H1 (cell line): ENCODE data around the gene WWC2. TPM values are rescaled to one million over a fixed set of nuclear protein-coding genes. Genes with fewer than 3 reads are reported as not detected.

Experiments used
- CTCF ChIA-PET: fragments of 300-600 bp; sonication (Branson Sonifier 250); formaldehyde crosslinking; loops from one replicate; lab custom pipeline; 2021; ENCODE audit not compliant: partially characterized antibody; lab: Charles Lee
- POLR2A ChIA-PET: fragments of 300-600 bp; sonication (Branson Sonifier 250); formaldehyde crosslinking; loops from one replicate; lab custom pipeline; 2021; ENCODE audit warnings: inconsistent platforms; ENCODE audit not compliant: partially characterized antibody; lab: Charles Lee
- DNase-seq, 2 experiments: peaks; one replicate each; pipeline versions ENCODE4 v3.0.0 to v3.0.0-alpha.2; 2010 to 2022; ENCODE audit warnings: low spot score in 2 of 2, low read depth in 1 of 2, mixed read lengths in 1 of 2
- FAIRE-seq: peaks from 2 replicates; lab custom pipeline; 2011; peaks lifted over from hg19 to GRCh38; lab: Jason Lieb, UNC
- H2AFZ ChIP-seq: 2 replicates; pipeline ENCODE4 v1.8.1; 2012; ENCODE audit warnings: low read length, inconsistent platforms
- H2AK5ac ChIP-seq: 2 replicates; pipeline ENCODE4 v1.6.1; 2013; ENCODE audit warnings: low read depth, low read length
- H2BK120ac ChIP-seq: replicated peaks from 2 replicates; pipeline ENCODE3; 2013; ENCODE audit warnings: low read depth, low read length, inconsistent platforms
- H2BK12ac ChIP-seq: 2 replicates; pipeline ENCODE4 v1.6.1; 2013; ENCODE audit warnings: low read depth, low read length
- H2BK15ac ChIP-seq: 2 replicates; pipeline ENCODE4 v1.6.1; 2013; ENCODE audit warnings: low read length
- H2BK20ac ChIP-seq: 2 replicates; pipeline ENCODE4 v1.6.1; 2013; ENCODE audit warnings: low read length
- H2BK5ac ChIP-seq: 2 replicates; pipeline ENCODE4 v1.6.1; 2013; ENCODE audit warnings: low read depth, low read length
- H3K14ac ChIP-seq: 2 replicates; pipeline ENCODE4 v1.6.1; 2013; ENCODE audit warnings: inconsistent platforms; ENCODE audit not compliant: insufficient read length
- H3K18ac ChIP-seq: 2 replicates; pipeline ENCODE4 v1.6.1; 2013; ENCODE audit warnings: low read length; ENCODE audit errors: extremely low read depth
- H3K23ac ChIP-seq: 2 replicates; pipeline ENCODE4 v1.6.1; 2013; ENCODE audit warnings: inconsistent platforms; ENCODE audit not compliant: insufficient read length
- H3K23me2 ChIP-seq: 2 replicates; pipeline ENCODE4 v1.6.1; 2013; ENCODE audit warnings: low read depth, low read length
- H3K27ac ChIP-seq: 2 replicates; pipeline ENCODE4 v1.6.1; 2011; ENCODE audit warnings: low read depth, low read length, inconsistent platforms
- H3K27me3 ChIP-seq, 4 experiments: replicated peaks in 1 of 4; 1 replicate in 1 of 4; 2 replicates in 3 of 4; pipeline versions ENCODE4 v1.6.1 to v1.8.1; 2011 to 2013; ENCODE audit warnings: low read length in 3 of 4, mild to moderate bottlenecking in 3 of 4, inconsistent platforms in 2 of 4, mixed read lengths in 2 of 4, moderate library complexity in 1 of 4; ENCODE audit not compliant: control insufficient read depth in 3 of 4, insufficient read depth in 3 of 4; ENCODE audit errors: extremely low read depth in 1 of 4
- H3K36me3 ChIP-seq, 4 experiments: 2 replicates each; pipeline versions ENCODE4 v1.6.1 to v1.8.1; 2011 to 2013; ENCODE audit warnings: mild to moderate bottlenecking in 4 of 4, low read length in 3 of 4, moderate library complexity in 2 of 4, control low read depth in 1 of 4, inconsistent platforms in 1 of 4; ENCODE audit not compliant: insufficient read depth in 4 of 4, control insufficient read depth in 2 of 4
- H3K4ac ChIP-seq: replicated peaks from 2 replicates; pipeline ENCODE3; 2013; ENCODE audit warnings: low read length, low read depth, mixed read lengths, inconsistent platforms; ENCODE audit not compliant: insufficient read length
- H3K4me1 ChIP-seq, 4 experiments: replicated peaks in 1 of 4; 1 replicate in 1 of 4; 2 replicates in 3 of 4; pipeline versions ENCODE4 v1.6.1 to v1.8.1; 2011 to 2013; ENCODE audit warnings: low read length in 3 of 4, inconsistent platforms in 2 of 4, mixed read lengths in 1 of 4; ENCODE audit not compliant: insufficient read depth in 4 of 4, control insufficient read depth in 3 of 4
- H3K4me2 ChIP-seq, 2 experiments: 2 replicates each; pipeline versions ENCODE4 v1.6.1 to v1.8.1; 2011 to 2013; ENCODE audit warnings: low read depth in 2 of 2, low read length in 2 of 2, control low read depth in 1 of 2, inconsistent platforms in 1 of 2, mild to moderate bottlenecking in 1 of 2; ENCODE audit not compliant: insufficient read depth in 1 of 2
- H3K4me3 ChIP-seq, 4 experiments: fragments of 200-600, 300-600 bp in 1 of 4; sonication (generic), shearing (Covaris generic), sonication (Bioruptor Twin) in 1 of 4; 2 replicates each; pipeline versions ENCODE4 v1.5.1 to v1.8.1; 2011 to 2016; ENCODE audit warnings: low read length in 4 of 4, low read depth in 3 of 4, control low read depth in 2 of 4, inconsistent platforms in 2 of 4, mild to moderate bottlenecking in 2 of 4, mixed read lengths in 1 of 4, moderate library complexity in 1 of 4; ENCODE audit not compliant: insufficient read depth in 2 of 4; ENCODE audit errors: extremely low read depth in 1 of 4
- H3K56ac ChIP-seq: replicated peaks from 2 replicates; pipeline ENCODE3; 2013; ENCODE audit warnings: low read depth, mild to moderate bottlenecking, mixed read lengths, low read length, inconsistent platforms; ENCODE audit not compliant: insufficient read length
- H3K79me1 ChIP-seq: 2 replicates; pipeline ENCODE4 v1.6.1; 2013; ENCODE audit warnings: low read depth, low read length, control low read depth
- H3K79me2 ChIP-seq, 2 experiments: 2 replicates each; pipeline versions ENCODE4 v1.6.1 to v1.8.1; 2012 to 2013; ENCODE audit warnings: low read length in 2 of 2, mild to moderate bottlenecking in 2 of 2, inconsistent platforms in 1 of 2; ENCODE audit not compliant: insufficient read depth in 2 of 2, control insufficient read depth in 1 of 2
- H3K9ac ChIP-seq, 4 experiments: replicated peaks in 1 of 4; 1 replicate in 1 of 4; 2 replicates in 3 of 4; pipeline versions ENCODE4 v1.6.1 to v1.8.1; 2011 to 2013; ENCODE audit warnings: low read depth in 3 of 4, low read length in 3 of 4, control low read depth in 2 of 4, mild to moderate bottlenecking in 2 of 4, moderate library complexity in 2 of 4, inconsistent platforms in 1 of 4; ENCODE audit errors: extremely low read depth in 1 of 4
- H3K9me3 ChIP-seq, 2 experiments: 2 replicates each; pipeline versions ENCODE4 v1.6.1 to v1.8.1; 2012 to 2013; ENCODE audit warnings: mild to moderate bottlenecking in 2 of 2, moderate library complexity in 2 of 2, control low read depth in 1 of 2, inconsistent platforms in 1 of 2, low read depth in 1 of 2, low read length in 1 of 2, mixed read lengths in 1 of 2; ENCODE audit not compliant: insufficient read depth in 2 of 2
- H4K20me1 ChIP-seq, 2 experiments: replicated peaks in 1 of 2; 2 replicates each; pipeline versions ENCODE3 to v1.8.1; 2011 to 2013; ENCODE audit warnings: inconsistent platforms in 2 of 2, low read length in 2 of 2, mild to moderate bottlenecking in 1 of 2; ENCODE audit not compliant: insufficient read depth in 2 of 2, control insufficient read depth in 1 of 2
- H4K5ac ChIP-seq: 2 replicates; pipeline ENCODE4 v1.6.1; 2013; ENCODE audit warnings: low read length, low read depth, mixed read lengths, inconsistent platforms; ENCODE audit not compliant: insufficient read length
- H4K8ac ChIP-seq: 2 replicates; pipeline ENCODE4 v1.8.0; 2013; ENCODE audit warnings: mild to moderate bottlenecking, moderate library complexity, low read length, inconsistent platforms; ENCODE audit not compliant: insufficient read depth; ENCODE audit errors: extremely low read depth
- H4K91ac ChIP-seq: replicated peaks from 2 replicates; pipeline ENCODE3; 2013; ENCODE audit warnings: low read length, mixed read lengths, inconsistent platforms; ENCODE audit not compliant: insufficient read length
- POLR2AphosphoS5 ChIP-seq: IDR thresholded peaks from 2 replicates; pipeline ENCODE4 v1.6.1; 2011; ENCODE audit warnings: low read depth, low read length
- polyA plus RNA-seq, 7 experiments: library from polyadenylated mRNA; depleted of rRNA in 3 of 7; stranded (reverse) in 5 of 7; unstranded in 2 of 7; fragments of >200 nt in 5 of 7; fragments of 200-250 nt in 2 of 7; gene quantifications; 1 replicate in 5 of 7; 2 replicates in 1 of 7; 4 replicates in 1 of 7; pipeline versions ENCODE4 v1.2.1 to v1.2.3, GENCODE V29; 2011 to 2013; ENCODE audit warnings: missing spikeins in 2 of 7, mixed read lengths in 2 of 7
- total RNA-seq: library from RNA; stranded (reverse); fragmentation: NEBNext Ultra II Directional; extraction: Animal tissue kit (Norgen Biotek cat#: 25700); gene quantifications from 2 replicates; pipeline ENCODE4 v1.2.1, GENCODE V29; 2021

The WWC2 gene
- total and polyA plus RNA-seq, 2 of the 8 experiments (the other 6 are each of a cell fraction or from before 2014, with no cell fraction given), result 17.6 to 135 TPM

- Histone ChIP-seq H3K4me3 (no peak overlapping the region), H3K9me3 (no peaks in the 10 kb centered on the region), H3K23ac (no peak overlapping the region), H3K27ac (no peak overlapping the region), H4K8ac (no peak overlapping the region), H3K56ac (no peak overlapping the region), H2BK15ac (no peak overlapping the region), H4K91ac (no peak overlapping the region), H2BK5ac (no peak overlapping the region), H4K20me1 (peaks cover 0 to 2% of the 10 kb centered on the region in 2 experiments), H3K9ac (no peak overlapping the region), H2BK20ac (no peak overlapping the region), H3K36me3 (peaks cover 0 to 8% (median 0%) of the 10 kb centered on the region in 4 experiments; a peak in 2 of 8 replicates), H4K5ac (no peak overlapping the region), H3K4ac (no peak overlapping the region), H3K27me3 (no peaks in the 10 kb centered on the region), H3K4me1 (peaks cover 0 to 4% (median 2%) of the 10 kb centered on the region in 4 experiments; a peak in 2 of 7 replicates), H3K79me2 (peaks cover 0 to 2% of the 10 kb centered on the region in 2 experiments; a peak in 1 of 4 replicates), H3K18ac (no peak overlapping the region), H3K14ac (no peak overlapping the region), H2BK12ac (no peak overlapping the region), H2BK120ac (no peak overlapping the region), H3K4me2 (no peak overlapping the region), H3K79me1 (no peaks in the 10 kb centered on the region; the same call in 1 of the 2 replicates), H2AK5ac (no peak overlapping the region), H2AFZ (no peak overlapping the region), H3K23me2 (no peaks in the 10 kb centered on the region)
- TF ChIP-seq POLR2AphosphoS5, result no peak
- POLR2A ChIA-PET, result no interaction called here
- CTCF ChIA-PET, result interaction anchor here (1.0 kb wide), 2 partner anchors 33 to 46 kb away, joined by 3 to 4 read pairs; no protein-coding TSS in a partner anchor
- no peak for FAIRE-seq
- DNase-seq, result no peak
Measured at GRCh38 chr4:183229397-183229796, 130.3 kb downstream of the WWC2 start.
